Stimulated activated CD8-positive, alpha-beta memory T cell treated with anti-CD3 and anti-CD28 coated beads, Interleukin-7, amount 100 ng/mL, for 48 hours (primary cell): Measurements from ENCODE around the gene LDLRAD3.

ENCODE experiments used
- DNase-seq, 2 donors: peaks; one replicate each; pipeline ENCODE4 v3.0.0-alpha.2; 2020; ENCODE audit warnings: low read depth in 1 of 2; ENCODE audit errors: extremely low read depth in 1 of 2

Gene LDLRAD3

DNA sequence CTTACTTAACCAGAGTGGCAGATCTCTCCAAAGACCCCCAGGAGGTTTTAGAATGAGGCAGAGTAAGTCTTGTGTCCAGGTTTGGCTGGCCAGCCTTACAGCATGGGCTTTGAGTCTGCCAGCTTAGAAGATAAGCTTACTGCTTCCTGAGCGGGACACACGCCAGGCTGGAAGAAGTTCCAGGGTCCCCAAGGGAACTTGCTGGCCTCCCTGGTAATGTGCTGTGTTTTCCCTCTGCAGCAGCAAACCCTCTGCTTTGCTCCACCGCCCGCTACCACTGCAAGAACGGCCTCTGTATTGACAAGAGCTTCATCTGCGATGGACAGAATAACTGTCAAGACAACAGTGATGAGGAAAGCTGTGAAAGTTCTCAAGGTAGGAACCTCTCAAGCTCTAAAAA, 154.2 kb downstream of the LDLRAD3 start:
- DNase-seq: no peak

DNA sequence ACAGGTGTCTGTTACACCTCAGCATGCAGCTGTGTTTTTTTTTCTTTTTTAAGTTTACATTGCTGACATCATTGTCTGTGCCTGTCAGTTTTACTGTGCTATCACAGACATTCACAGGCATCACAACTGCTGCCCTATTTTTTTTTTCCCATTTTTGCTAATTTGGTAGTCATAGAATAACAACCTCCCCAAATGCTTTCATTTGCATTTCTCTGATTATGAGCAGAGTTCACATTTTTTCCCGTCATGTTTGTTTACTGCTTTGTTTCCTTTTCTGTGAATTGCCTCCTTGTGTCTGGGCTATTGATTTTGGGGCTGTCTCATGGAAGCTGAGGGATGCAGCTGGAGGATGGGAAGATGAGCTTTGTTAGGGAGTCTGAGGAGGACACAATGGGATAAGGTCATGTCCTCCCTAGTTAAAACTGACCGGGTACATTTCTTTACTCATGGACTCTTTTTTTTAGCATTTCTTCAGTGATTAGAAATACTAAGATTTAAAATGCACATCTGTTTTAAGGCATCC, 155.1 kb downstream of the LDLRAD3 start:
- no peak for DNase-seq

DNA sequence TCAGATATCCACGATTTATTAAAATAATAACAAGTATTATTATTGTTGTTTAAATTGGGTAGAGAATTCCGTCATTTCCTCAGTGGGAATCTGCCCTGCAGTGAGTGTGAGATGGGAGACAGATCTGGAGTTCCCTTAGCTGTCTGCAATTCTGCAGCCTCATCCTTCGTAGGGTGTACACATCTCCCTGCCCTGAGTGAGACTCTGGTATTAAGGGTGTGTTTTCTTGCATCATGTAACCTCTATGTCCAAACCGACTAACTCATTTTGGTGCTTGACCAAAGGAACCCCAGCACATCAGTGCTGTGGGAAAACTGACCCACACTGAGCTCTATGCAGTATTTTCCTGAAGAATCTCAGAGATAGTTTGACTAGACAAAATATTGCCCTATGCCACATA, 157.6 kb downstream of the LDLRAD3 start:
- no peak for DNase-seq

DNA sequence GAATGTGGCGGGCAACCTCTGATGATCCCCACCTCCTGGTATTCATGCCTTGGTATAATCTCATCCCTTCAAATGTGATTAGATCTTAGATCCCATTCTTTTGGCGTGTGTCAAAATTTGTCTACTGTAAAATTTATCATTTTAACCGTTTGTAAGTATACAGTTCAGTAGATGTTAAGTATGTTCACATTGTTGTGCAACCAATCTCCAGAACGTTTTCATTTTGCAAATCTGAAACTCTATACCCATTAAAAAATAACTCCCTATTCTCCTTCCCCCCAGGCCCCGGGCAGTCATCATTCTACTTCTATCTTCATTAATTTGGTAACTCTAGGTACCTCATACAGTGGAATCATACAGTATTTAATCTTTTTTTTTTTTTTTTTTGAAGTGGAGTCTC, 159.0 kb downstream of the LDLRAD3 start:
- DNase-seq: no peak

DNA sequence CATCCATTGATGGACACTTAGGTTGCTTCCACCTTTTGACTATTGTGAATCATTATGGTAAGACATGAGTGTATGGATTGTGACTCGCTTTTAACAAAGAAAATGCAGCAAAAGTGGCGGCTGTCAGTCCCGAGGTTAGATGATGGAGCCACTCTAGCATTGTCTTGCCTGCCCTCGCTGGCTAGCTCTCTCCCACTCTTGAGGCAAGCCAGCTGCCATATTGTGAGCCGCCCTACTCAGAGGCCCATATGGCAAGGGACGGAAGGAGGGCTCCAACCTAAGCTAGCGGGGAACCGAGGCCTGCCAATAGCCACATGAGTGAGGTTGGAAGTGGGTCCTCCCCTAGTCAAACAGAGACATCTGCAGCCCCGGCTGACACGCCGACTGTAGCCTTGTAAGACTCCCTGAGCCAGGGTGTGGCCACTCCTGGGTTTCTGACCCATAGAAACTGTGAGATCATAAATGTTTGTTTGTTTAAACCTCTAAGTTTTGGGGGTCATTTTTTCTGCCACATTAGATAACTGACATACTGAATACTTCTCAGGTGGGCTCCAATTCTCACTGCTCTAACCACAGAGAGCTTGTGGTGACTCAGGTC, 160.2 kb downstream of the LDLRAD3 start:
- DNase-seq: no peak

DNA sequence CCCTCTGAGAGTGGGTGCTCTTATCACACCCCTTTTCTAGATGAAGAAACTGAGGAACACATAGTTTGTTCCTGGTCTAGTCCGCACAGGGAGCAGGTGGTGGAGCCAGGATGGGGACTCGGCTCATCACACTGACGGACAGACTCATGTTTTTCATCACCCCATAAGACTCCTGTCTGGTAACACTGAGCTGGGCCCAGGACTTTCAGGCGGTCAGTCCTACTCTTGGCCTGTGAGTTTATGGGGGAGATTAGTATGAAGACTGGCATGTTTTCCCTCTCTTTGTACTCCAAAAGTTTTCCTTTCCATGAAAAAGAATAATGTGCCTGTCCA, 160.8 kb downstream of the LDLRAD3 start:
- no peak for DNase-seq

DNA sequence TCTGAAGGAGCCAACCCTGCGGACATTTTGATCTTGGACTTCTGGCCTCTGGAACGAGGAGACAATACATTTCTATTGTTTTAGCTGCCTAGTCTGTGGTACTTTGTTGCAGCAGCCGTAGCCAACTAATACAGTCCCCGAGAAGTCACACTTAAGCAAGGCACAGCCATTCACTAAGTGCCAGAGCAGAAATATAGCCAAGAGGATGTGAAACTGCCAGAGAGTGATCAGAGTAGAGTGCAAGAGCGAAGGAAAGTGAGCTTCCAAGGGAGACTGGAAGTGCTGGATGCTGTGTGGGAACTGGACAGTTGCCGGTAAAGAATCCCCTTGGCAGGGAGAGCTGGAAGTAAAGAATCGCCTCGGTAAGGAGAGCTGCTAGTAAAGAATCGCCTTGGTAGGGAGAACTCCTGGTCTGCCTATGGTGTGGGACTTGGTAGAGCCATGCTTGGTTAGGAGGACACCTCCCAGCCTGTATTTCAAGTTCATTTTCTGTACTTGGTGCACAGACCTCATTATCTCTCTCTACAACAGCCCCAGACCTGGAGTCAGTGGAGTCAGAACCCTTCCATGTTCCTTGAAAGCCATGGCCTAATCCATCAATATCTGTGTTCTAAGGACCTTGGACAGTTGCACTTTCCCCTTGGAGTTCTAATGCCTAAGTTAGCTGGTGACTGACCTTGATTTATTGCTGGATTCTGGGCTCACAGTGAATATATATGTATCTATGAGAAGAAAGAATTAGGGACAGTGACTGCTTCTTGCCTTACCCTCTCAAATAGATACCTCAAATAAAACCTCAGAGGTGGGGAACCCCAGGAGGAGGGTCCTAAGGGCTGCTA, 162.1 kb downstream of the LDLRAD3 start:
- no peak for DNase-seq

DNA sequence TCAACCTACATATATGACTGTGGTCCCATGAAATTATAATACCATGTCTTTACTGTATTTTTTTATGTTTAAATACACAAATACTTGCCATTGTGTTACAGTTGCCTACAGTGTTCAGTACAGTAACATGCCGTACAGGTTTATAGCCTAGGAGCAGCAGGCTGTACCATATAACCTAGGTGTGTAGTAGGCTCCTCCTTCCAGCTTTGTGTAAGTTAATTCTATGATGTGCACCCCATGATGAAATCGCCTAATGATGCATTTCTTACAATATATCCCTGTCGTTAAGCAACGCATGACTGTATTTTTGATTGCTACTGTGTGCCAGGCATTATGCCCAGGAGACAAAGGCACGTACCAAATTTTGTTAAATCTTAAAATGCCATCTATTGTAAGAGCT, 163.7 kb downstream of the LDLRAD3 start:
- DNase-seq: no peak

DNA sequence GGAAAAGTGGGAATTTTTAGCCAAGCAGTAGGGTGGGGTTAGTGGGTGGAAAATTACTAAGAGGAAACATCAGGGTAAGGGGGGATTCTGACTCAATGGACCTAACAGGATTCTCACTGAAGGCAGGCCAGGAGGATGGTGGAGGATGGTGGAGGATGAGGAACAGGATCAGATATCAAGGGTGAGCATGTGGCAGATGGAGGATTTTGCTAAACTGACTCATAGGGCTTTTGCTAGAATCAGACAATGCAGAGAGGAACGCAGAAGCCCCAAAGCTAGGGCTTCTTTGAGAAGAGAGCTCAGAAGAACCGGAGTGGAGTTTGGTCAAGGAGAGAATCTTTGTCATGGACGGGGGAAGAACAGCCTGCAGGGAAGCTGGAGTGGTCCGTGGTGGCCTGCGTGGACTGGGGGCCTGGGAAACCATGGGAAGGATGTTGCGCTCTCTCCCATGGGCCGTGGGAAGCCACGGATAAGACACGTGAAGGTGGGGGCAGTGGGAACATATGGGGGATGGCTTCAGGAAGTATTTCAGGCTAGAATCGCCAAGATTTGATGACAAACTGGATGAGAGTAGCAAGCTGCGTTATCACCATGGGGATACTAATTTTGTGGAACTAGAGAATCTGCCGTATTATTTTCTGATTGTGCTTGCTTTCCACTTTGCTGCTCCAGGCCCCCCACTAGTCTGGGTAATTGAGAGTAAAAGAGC, 165.2 kb downstream of the LDLRAD3 start:
- DNase-seq: no peak

DNA sequence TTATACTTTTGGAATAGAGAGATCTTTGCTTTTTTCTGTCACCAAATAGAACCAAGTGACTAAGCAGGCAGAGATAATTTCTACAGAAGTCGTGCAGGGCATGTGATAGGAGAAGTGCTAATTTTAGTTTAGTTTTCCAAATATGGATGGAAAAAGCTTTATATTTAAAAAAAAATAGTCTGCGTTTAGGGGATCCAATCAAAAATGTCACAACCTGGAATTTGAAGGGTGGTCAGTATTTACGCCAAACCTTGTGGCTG, 165.7 kb downstream of the LDLRAD3 start:
- no peak for DNase-seq

DNA sequence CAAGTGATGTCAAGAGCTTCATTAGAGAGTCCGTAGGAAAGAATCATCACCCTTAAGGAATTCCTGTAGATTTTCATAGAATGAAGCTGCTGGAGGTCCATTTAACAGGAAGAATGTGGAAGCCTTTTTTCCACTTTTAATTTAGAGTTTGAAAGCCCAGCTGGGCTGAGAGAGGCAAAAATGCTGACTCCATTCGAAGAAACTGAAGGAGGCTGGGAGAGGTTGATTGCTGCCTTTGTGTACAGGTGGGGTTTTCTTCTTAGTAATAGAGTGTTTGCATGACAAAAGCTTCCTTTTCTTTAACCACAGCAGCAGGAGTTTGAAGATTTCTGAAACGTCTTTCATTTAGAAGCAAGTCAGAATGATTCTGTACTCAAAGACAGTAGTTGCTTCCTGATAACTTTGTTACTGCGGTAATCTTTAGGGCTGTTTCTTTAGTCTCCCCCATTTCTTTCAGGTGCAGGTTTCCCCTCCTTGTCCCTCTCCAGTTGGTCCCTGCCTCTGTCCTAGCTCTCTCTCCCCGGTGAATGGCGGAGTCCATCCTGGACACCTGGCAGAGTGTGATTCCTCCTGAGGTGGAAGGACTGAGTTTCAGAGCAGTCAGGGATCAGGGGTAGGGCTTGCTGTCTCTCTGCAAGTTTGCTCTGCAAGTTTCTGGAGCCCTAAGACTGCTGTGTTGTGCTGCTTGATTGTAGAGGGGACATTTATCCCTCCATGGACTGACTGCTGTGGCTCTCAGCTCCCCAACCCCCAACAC, 166.2 kb downstream of the LDLRAD3 start:
- DNase-seq: no peak

DNA sequence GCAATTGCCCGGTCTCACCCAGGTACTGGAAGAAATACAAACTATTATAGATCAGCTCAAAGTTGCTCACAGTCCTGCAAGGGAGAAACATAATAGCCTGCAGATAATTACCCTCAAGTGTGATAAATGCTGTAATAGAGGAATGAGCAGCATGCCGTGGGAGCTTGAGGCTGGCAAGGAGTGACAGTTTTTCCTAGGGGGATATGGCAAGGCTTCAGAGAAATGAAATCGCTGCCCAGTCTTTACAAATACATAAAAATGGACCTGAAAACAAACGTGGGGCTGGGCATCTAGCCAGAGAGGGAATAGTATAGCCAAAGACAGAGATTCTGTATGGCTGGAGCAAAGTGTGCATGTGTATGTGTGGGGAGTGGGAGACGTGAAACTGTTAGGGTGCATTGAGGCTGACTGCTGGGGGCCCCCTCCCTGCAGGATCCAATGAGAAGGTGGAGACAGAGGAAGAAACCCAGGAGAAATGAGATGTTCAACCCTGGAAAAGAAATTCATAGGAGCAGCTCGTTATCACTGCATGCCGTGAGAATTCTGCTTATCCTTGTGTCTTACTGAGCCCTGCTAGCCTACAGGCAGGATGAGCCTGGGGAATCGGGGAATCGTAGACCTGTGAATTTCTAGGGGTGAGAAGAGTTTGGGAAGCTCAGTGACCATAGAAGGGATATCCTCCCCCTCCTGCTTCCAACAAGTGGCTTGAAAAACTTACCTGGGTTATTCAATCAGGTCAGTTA, 167.0 kb downstream of the LDLRAD3 start:
- DNase-seq: no peak

DNA sequence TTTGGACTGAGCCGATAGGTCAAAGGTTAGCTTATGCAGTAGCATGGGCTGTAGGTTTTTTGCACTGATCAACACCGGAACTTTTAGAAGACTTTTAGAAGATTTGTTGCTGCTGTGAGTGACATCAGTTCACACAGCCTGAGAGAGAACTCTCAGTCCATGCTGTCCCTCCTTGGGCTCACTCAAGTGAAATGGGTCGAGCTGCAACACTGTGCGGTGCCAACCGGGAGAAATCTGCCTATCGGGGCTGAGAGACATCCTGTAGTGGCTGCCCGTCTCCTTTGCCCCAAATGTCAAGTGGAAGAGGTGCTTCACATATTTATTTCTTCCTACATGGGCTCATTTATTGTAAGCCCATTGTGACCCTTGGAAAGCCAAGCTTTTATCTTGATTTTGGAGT, 170.2 kb downstream of the LDLRAD3 start:
- no peak for DNase-seq

DNA sequence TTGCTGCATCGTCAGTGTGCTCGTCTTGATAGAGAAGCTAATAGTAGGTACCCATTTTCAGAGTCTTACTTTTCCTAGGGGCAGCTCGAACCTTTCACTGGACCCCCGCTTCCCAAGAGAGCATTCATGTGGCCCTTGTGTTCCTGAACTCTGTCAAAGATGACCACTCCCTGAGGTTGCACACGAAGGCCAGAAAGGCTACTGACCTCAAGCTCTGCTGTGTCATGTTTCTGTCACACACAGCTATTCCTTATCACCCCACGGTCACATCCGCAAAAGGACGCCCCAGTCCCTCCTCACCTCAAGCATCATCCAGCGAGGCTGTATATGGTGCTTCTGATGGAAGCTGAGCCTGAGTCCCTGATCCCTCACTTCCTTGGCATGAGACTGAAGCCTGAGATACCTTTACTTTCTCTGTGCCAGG, 171.5 kb downstream of the LDLRAD3 start:
- DNase-seq: no peak

DNA sequence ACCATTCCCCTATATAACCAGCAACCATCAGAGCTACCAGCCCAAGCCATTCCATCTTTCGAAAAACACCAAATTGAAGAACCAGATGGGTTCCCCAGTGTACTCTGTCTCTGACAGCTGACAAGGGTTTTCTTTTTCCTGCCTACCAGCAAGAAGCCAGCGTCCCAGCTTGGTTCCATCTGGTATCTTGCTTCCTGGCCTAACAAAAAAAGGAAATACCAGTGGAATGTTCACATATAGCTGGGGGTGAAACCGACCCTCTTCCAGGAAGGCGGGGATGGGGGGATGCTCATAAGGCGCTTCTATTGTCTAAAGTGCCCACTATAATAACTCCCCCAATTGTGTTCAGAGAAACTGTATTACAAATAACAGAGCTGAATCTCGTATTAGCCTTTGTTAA, 172.3 kb downstream of the LDLRAD3 start:
- DNase-seq: no peak

DNA sequence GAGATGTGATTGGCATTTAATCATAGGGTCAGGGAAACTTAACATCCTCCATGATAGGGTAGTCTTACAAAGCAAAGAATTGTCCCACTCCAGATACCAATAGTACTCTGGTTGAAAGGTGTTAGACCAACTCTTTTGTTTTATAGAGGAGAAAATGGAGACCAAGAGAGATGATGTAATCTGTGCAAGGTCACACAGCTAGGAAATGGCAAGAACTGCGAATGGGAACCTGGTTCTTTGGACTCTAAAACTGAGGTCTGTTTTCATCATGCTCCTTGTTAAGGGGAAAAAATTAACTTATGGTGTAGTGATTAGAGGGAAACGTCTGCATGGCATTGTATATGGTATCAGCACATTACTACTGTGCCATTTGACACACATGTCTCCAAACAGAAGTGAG, 174.2 kb downstream of the LDLRAD3 start:
- no peak for DNase-seq

DNA sequence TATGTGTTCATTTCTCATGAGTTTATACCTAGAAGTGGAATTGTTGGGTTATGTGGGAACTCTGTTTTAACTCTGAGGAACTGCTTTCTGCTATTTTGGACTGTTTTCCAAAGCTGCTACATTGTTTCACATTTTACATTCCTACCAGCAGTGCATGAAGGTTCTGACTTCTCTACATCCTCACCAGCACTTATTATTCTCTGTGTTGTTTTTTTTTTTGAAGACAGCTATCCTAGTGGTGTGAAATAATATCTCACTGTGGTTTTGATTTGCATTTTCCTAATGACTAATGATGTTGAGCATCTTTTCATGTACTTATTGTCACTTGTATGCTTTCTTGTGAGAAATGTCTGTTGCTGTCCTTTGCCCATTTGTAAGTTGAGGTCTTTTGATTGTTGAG, 175.4 kb downstream of the LDLRAD3 start:
- DNase-seq: no peak

DNA sequence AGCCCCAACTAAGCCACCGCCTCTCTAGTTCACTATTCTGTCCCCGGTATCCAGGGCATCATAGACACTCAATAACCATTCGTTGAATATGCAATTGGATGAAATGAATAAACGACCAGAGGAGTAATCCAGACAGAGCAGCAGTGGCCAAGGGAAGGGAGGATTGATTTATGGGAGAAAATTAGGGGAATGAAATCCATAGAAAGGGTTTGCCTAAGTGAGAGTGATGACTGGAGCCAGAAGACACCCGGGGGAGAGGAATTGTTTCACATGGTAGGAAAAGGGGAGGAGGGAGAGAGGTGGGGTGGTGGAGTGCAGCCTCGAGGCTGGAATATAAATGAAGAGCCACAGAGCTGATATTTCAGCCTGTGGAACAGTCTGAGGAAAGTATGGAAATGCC, 177.2 kb downstream of the LDLRAD3 start:
- no peak for DNase-seq

DNA sequence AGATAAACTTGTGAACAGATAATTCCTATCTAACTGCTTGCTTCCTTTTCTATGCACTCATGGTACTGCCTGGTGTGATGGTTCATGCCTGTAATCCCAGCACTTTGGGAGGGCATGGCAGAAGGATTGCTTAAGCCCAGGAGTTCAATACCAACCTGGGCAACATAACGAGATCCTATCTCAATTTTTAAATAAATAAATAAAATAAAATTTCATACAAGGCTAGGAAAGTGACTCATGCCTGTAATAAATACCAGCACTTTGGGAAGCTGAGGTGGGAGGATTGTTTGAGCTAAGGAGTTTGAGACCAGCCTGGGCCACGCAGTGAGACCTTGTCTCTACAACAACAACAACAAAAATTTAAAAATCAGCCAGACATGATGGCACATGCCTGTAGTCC, 178.8 kb downstream of the LDLRAD3 start:
- DNase-seq: no peak

DNA sequence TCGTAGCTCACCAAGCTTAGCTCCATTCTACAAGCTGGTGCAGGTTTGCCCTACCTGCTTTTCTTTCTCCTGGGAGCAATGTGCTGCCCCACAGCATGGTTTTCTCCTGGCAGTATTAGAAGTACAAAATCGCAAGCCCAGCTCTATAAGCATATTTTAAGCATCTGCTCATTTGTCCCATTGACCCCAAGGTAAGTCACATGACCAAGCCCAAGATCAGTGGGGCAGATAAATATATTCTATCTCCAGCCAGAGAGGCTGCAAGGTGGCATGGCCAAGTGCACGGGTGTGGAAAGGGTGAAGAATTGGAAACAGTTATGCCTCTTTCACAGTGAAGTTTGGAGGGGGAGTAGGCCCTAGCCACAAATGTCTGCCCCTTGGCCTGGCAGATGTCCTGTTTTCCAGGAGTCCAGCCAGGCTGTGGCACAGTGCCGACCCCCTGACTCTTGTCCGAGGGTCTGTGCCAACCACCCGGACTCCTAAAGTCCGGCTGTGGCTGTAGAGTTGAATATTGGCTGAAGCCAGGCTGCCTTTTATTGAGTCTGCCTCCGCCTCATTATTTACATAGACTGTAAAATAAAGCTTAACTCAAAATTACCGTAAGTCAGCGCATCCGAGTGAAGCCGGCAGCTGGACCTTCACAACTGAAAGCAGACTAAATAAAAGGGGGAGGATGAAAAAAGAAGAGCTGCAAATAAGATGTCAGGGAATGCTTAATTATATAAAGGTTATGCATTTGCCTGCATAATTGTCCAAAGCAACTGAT, 179.7 kb downstream of the LDLRAD3 start:
- DNase-seq: no peak
